Sciatic nerve (tissue), 2 donors: ENCODE data around the gene CCNL2. TPM values are rescaled to one million over a fixed set of nuclear protein-coding genes. Genes with fewer than 3 reads are reported as not detected.

ENCODE experiments used
- ATAC-seq: fragments of 200-7000 bp; cut with Tn5 transposase; one replicate; pipeline ENCODE4 v1.9.1; 2020; ENCODE audit warnings: mild to moderate bottlenecking, moderate library complexity
- DNase-seq: peaks from one replicate; pipeline ENCODE4 v3.0.0-alpha.2; 2020; ENCODE audit warnings: low spot score
- intact Hi-C: fragments of 100-400 bp; cut with DNase I; formaldehyde crosslinking; loops from one replicate; pipeline ENCODE4 v1.14.2; 2022
- total RNA-seq: library from RNA; stranded (reverse); fragmentation: NEBNext Ultra II Directional; extraction: Animal tissue kit (Norgen Biotek cat#: 25700); gene quantifications from one replicate; pipeline ENCODE4 v1.2.1, GENCODE V29; 2021
- donor health status: DM: no; HTN: no; CAD: no.
- donor health status: DM: no; HTN: no; CAD: no.

Gene CCNL2
- total RNA-seq, 1 donor from 2014 or later: 207 TPM

DNA sequence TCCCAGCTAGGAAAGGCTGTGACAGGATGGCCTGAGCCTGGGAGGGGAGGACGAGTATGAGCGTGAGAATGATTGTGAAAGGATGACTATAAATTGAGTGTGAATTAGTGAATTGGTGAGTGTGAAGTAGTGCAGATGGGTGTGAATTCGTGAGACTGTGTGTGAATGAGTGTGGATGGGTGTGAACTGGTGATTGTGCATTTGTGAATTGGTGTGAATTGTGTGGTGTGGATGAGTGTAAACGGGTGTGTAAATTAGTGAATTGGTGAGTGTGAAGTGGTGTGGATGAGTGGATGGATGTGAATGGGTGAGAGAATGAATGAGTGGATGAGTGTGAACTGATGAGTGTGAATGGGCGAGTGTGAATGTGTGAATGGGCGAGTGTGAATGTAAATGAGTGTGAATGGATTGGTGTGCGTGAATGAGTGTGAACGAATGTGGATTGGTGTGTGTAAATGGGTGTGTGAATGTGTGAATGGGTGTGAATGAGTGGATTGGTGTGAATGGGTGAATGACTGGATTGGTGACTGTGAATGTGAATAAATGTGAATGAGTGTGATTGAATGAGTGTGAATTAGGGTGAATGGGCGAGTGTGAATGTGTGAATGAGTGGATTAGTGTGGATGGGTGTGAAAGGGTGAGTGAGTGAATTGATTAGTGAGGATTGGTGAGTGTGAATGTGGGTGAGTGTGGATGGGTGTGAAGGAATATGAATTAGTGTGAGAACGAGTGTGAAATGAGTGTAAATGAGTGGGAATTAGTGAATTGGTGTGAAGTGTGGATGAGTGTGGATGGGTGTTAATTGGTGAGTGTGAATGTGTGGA is 33.0 kb downstream of the CCNL2 start:
- intact Hi-C loops: no loop called here
- ATAC-seq (no peak), DNase-seq (no peak)

DNA sequence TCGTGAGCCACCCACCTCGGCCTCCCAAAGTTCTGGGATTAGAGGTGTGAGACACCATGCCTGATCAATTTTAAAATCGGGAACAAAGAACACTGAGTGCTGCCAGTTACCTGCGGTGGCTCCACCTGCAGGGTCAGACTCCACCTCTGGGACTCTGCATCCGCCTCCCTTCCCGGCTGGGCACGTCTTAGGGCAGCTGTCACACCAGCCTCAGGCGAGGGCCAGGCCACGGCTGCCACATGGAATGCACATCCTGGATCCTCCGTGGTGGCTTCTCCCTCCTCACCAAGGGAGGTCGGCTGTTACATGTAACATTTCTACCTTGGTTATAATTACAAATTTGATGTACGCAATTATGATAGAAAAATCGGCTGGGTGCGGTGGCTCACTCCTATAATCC is 34.9 kb downstream of the CCNL2 start:
- intact Hi-C loops: no loop called here
- DNase-seq (no peak), ATAC-seq (no peak)

GRCh38 chr1:1361982-1362423 is 37.1 kb downstream of the CCNL2 start:
- ATAC-seq (peak; percentile 11), DNase-seq (peak; percentile 78)
- intact Hi-C loops: no loop called here

GRCh38 chr1:1361233-1361981 is 37.7 kb downstream of the CCNL2 start:
- DNase-seq: peak; percentile 64
- intact Hi-C loops: no loop called here
- no peak for ATAC-seq

GRCh38 chr1:1360506-1361169 is 38.5 kb downstream of the CCNL2 start:
- ATAC-seq (peak; percentile 77), DNase-seq (peak; percentile 88)
- intact Hi-C loops: no loop called here

- DNase-seq (peak; percentile 91), ATAC-seq (peak; percentile 79)
- intact Hi-C loops: no loop called here
Observed at GRCh38 chr1:1359664-1360468, 39.3 kb downstream of the CCNL2 start.

DNA sequence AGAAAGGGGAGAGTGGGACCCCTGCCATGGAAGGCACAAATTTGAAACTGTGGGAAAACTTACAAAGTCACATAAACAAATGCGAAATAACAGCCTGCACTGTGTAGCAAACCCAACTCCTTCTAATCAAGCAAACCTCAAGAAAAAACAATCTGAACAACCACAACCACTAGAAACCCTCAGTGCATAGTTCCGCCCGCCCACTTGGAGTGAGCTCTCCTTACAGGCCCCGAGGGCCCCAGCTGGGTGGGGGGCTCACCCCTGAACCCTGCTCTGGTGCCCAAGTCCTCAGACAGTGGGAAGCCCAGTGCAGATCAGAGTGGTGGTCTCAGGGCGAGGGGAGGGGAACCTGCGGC is 39.8 kb downstream of the CCNL2 start:
- intact Hi-C loops: no loop called here
- ATAC-seq (peak; percentile 73), DNase-seq (peak; percentile 86)

DNA sequence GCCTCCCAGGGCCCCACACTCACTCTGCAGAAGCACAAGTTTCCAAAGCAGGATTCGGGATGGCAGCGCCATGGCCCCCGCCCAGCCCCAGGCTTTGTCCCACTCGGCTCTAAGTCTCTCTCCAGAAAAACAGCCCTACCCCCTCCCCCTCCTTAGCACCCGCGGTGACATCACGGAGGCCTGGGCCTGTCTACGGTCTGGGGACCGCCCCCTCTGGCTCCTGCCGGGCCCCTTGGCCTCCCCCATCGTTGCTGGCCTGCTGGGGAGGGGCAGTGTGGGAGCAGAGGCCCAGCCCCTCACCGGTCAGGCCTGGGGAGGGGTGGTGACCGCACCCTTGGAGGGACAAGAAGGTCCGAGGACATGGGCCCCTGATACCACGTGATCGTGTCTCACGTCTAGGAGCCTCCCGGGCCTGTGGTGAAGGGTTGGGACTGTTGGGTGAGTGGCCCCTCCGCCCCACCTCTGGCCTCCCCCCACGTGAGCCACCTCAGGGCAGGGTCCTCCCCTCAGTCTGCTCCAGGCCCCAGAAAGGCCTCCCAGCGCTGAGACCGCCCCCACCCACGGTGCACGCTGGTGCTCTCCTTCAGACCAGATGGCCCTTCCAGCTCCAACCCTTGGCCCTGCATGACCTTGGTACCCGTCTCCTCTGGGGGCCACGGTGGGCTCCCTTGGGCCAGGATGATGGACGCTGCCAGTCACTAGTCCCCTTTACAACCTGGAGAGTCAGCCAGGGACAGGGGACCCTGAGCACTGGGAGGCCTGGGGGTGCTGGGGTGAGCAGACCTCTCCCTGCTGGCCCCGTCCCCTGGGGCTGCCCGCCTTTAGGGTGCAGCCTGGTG is 40.5 kb downstream of the CCNL2 start, which contains the start of gene MXRA8:
Gene MXRA8 (minus strand): TSS at position 123 of the 839 bp plus-strand sequence. CDS start 51 bp downstream, at position 72.
- intact Hi-C loops: no loop called here
- DNase-seq (peak; percentile 92), ATAC-seq (peak; percentile 73)

- DNase-seq: no peak
- no peak for ATAC-seq
- intact Hi-C loops: no loop called here
Observed at GRCh38 chr1:1357871-1358432, 41.2 kb downstream of the CCNL2 start.

DNA sequence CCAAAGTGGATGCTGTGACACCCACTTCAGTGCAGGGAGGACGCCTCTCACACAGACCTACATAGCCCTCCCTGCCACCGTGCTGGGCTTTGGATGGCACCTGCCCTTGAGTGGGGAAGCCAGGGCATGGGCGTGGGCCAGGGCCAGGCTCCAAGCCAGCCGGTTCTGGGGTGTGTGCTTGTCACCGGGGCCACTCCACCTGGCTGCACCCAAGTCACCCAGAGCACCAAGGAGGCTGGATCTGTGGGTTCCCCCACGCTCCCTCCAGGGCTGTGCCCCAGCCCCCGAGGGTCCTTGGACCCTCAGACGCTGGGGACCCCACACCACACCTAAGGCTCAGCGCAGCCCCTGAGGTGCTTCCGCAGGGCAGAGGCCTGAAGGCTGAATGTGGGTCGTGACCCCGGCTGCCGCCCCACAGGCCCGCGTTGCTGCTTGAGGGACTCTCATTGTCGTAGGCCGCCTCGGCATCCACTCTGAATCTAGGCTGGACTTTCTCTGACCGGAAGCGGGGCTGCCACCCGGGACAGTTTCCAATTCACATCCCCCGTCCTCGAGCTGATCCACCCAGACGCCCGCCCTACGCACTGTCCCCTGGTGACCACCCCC is 42.2 kb downstream of the CCNL2 start:
- intact Hi-C loops: no loop called here
- no peak for DNase-seq
- no peak for ATAC-seq

DNA sequence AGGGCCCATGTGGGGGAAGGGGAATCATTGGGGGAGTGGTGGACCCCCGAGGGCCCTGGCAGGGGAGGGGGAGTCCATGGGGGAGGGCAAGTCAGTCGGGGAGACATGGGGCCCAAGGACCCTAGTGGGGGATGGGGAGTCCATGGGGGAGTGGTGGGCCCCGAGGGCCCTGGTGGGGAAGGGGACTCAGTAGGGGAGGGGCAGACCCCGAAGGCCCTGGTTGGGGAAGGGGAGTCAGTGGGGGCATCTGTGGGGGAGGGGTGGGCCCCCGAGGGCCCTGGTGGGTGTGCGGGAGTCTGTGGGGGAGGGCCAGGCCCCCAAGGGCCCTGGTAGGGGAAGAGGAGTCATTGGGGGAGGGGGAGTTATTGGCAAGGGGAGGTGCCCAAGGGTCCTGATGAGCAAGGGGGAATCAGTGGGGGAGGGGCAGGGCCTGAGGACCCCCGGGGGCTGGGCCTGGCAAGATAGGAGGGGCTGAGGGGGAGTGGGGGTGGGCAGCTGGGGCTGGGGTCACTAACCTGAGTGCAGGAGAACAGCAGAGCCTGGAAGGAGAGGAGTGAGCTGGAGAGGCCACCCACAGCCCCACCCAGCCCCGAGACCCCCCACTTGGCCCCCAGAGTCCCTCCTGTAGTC is 42.9 kb downstream of the CCNL2 start:
- intact Hi-C loops: no loop called here
- DNase-seq: no peak
- no peak for ATAC-seq

DNA sequence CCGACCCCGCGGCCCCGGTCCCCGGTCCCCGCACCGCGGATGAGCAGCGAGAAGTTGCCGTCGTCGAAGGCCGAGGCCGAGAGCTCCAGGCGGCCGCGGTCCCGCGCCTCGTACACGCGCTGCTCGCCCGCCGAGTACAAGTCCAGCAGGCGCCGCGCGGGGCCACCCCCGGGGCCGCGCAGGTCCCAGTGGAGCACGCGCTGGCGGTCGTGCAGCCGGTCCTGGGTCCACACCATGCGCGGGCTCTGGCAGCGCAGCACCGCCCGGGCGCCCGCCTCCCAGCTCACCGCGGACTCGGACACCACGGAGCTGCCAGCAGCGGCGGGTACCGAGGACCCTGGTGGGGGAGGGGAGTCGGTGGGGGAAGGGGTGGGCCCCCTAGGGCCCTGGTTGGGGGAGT is 43.7 kb downstream of the CCNL2 start:
- intact Hi-C loops: no loop called here
- DNase-seq (no peak), ATAC-seq (no peak)

- intact Hi-C loops: no loop called here
- no peak for DNase-seq
- ATAC-seq: no peak
Observed at GRCh38 chr1:1354271-1355247, 44.6 kb downstream of the CCNL2 start.

GRCh38 chr1:1353389-1354151 is 45.6 kb downstream of the CCNL2 start:
- ATAC-seq (no peak), DNase-seq (no peak)
- intact Hi-C loops: no loop called here

DNA sequence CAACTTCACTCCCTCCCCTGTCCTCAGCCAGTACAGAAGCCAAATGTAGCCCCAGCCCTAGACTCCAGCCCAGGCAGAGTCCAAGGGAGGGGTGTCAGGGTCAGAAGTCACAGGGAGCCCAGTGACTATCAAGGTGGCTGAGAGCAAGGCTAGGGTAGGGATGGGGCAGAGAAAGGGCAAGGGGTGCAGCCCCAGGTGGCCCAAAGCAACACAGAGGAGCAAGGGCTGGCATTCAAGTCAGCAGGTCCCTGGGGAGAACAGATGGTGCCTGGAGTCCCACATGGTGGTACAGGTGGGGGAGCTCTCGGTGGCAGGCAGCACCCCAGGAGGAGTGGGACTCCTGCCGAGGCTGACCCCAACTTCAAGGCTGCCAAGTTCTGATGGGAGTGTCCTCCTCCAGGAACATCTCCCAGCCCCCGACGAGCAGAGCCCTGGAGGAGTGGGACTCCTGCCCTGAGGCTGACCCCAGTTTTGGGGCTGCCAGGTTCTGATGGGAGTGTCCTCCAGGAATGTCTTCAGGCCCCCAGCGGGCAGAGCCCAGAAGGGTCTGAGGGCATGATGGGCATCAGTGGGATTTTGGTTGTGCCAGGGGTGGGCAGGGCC is 46.2 kb downstream of the CCNL2 start:
- ATAC-seq: no peak
- intact Hi-C loops: no loop called here

More for the DNA sequence above, 46.2 kb downstream of the CCNL2 start:
- no peak for DNase-seq
